GM18517 (cell line): Measurements from ENCODE around the gene RAB3A.

Experiments used
- ATAC-seq: cut with Tn5 transposase; IDR thresholded peaks from one replicate; pipeline ENCODE4 v1.9.1; 2021; ENCODE audit warnings: mild to moderate bottlenecking, moderate library complexity; ENCODE audit not compliant: unreplicated experiment

The RAB3A gene

GRCh38 chr19:18152817-18153555 is 50.9 kb downstream of the RAB3A start, which contains the start of gene PIK3R2:
Gene PIK3R2 (plus strand): TSS chr19:18153163. CDS start chr19:18155880, 2,717 bp downstream.
- ATAC-seq: peak; percentile 71

DNA sequence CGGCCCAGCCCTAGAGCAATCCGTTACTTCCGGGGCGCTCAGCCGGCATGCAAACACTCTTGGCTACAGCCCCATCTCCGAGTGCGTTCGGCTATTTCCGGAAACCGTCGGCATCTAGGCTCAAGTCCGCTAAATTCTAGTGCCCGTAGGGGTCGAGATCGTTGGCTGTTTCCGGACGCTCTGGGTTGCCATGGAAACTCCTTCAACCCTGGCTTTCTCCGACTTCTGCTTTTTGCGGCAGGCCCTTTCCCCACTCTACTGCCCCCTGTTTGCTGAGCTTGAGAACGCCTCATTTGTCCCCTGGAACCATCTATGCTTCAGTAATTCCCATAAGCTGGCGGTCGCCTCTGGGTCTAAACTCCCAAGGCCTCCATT is 51.4 kb downstream of the RAB3A start:
- ATAC-seq: peak; percentile 77

DNA sequence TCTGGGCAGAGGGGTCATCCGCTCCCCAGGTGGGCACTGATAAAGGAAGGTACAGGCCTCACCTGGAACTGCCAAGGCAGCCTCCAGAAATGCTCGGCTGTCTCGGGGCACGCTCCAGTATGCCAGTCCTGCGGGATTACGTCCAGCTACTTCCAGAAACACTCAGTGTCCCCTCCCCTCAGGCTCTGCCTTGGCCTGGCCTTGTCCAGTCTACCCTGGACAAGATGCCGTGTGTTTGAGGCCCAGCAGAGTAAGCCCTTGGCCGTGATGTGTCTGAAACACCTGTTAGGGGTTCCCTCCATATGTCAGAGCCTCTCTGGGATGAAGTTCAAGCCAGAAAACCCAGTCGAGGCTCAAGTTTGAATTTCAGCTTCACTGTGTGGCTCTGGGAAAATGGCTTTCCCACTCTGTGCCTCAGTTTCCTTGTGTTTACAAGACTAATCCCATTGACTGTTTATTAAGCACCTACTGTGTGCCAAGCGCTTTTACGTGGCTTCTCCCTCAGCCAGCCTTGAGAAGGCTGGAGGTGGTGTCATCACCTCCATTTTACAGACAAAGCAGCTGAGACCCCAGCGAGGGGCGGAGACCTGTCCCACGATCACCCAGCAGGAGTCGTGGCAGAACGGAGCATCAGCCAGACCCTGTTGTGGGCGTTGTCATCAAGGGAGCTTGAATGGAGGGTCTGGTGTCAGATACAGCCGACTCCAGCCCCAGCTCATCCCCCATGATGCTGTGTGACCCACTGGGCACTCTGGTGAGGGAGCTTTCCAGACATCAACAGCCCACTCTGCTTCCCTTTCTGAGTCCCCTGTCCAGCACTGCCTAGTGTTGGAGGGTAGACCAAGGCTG is 52.8 kb downstream of the RAB3A start:
- no peak for ATAC-seq

DNA sequence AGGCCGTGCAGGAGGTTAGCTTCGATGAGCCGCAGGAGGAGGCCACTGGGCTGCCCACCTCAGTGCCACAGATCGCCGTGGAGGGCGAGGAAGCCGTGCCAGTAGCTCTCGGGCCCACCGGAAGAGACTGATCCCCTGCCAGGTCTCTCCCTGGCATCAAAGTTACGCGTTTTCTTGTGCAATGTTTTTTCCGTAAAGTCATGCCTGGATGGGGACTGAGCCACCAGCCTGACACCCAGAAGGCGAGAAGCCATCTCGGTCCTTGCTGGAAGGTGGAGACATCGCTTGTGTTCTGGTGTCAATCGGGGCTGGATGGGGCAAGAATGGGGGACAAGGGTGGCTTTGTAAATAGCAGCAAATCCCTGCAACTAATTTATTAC is 54.3 kb downstream of the RAB3A start:
- no peak for ATAC-seq

GRCh38 chr19:18147396-18147795 is 56.4 kb downstream of the RAB3A start:
- ATAC-seq: no peak
